Ovary (tissue), 9 donors: ENCODE results near the gene AUTS2. TPM values are rescaled to one million over a fixed set of nuclear protein-coding genes. Genes with fewer than 3 reads are reported as not detected.
A peak's percentile ranks its signal among the peaks of the same experiment; 100 is the strongest.

Experiments
- DNase-seq, 5 donors: peaks; one replicate each; pipeline ENCODE4 v3.0.0-alpha.2; 2019 to 2020
- H3K27ac ChIP-seq, 2 donors: fragments of 200-600 bp; one replicate each; pipeline versions ENCODE4 v1.5.1 to v1.8.0; 2019 to 2022
- H3K27me3 ChIP-seq: fragments of 200-600 bp; one replicate; pipeline ENCODE4 v1.8.0; 2022
- H3K36me3 ChIP-seq: fragments of 200-600 bp; sonication (generic); one replicate; pipeline ENCODE4 v1.5.1; 2019
- H3K4me1 ChIP-seq: one replicate; pipeline ENCODE4 v1.8.1; 2013; ENCODE audit warnings: mild to moderate bottlenecking, moderate library complexity; ENCODE audit not compliant: insufficient read depth
- H3K4me3 ChIP-seq: fragments of 200-600 bp; sonication (generic); one replicate; pipeline ENCODE4 v1.5.1; 2017
- H3K9me3 ChIP-seq, 2 donors: fragments of 200-600 bp in 1 of 2; sonication (generic) in 1 of 2; one replicate each; pipeline versions ENCODE4 v1.5.1 to v1.8.1; 2013 to 2019; ENCODE audit warnings: mild to moderate bottlenecking in 1 of 2, moderate library complexity in 1 of 2
- EP300 ChIP-seq: sonication (generic); formaldehyde crosslinking; IDR thresholded peaks from one replicate; pipeline ENCODE4 v1.6.1; 2017; ENCODE audit warnings: antibody characterized with exemption
- POLR2A ChIP-seq: fragments of 450-650 bp; IDR thresholded peaks from one replicate; pipeline ENCODE4 v1.6.1; 2017; ENCODE audit warnings: antibody characterized with exemption, mild to moderate bottlenecking, moderate library complexity
- WGBS, 3 donors: extraction: QIAGEN DNeasy Blood & Tissue Kit in 1 of 3; methylation state at CpG; one replicate each; pipeline versions ENCODE4 v1.1.5 to v1.1.7; 2013 to 2017; 5-methylcytosine and 5-hydroxymethylcytosine counted together
- intact Hi-C, 4 donors: fragments of 100-400 bp; cut with DNase I; formaldehyde crosslinking; loops; one replicate each; pipeline versions ENCODE4 v1.11.0 to v1.15.1; 2022 to 2023
- polyA plus RNA-seq, 2 donors: library from polyadenylated mRNA; stranded (reverse); fragments of 200-250 nt in 1 of 2; fragments of 350-450 nt in 1 of 2; fragmentation: Illumina TruSeq in 1 of 2; extraction: RNeasy Lipid Tissue Mini Kit (QIAGEN cat#74804) in 1 of 2; gene quantifications; one replicate each; pipeline ENCODE4 v1.2.3, GENCODE V29; 2013 to 2014
- total RNA-seq, 7 donors: library from RNA; depleted of rRNA in 2 of 7; stranded (reverse); fragments of >200 nt in 2 of 7; fragmentation: NEBNext Ultra II Directional in 3 of 7; extraction: Animal tissue kit (Norgen Biotek cat#: 25700) in 3 of 7; gene quantifications; one replicate each; pipeline versions ENCODE4 v1.1.0 to v1.2.4, GENCODE V29; 2016 to 2023
- TF ChIP-seq, protein P1 (sequence below), 3 donors: fragments of 450-650 bp in 2 of 3; fragments of 200-600 bp in 1 of 3; IDR thresholded peaks; one replicate each; pipeline versions ENCODE4 v1.5.1 to v1.8.0; 2016 to 2022; ENCODE audit warnings: antibody characterized with exemption in 3 of 3, mild to moderate bottlenecking in 1 of 3
- donor health status: DM: no; HTN: no; CAD: no; lungs with moderate emphysema.
- donor health status: DM: no; HTN: no; CAD: no.
- donor health status: Bipolar disorder and iron deficiency.
- donor health status: DM: yes; HTN: yes; CAD: no.
- donor health status: DM: no; HTN: no; CAD: no.
- donor health status: DM: yes; HTN: yes; CAD: no.

Gene AUTS2
- total and polyA plus RNA-seq, 9 donors = 18.3 to 60.9 (median 44.9) TPM

DNA sequence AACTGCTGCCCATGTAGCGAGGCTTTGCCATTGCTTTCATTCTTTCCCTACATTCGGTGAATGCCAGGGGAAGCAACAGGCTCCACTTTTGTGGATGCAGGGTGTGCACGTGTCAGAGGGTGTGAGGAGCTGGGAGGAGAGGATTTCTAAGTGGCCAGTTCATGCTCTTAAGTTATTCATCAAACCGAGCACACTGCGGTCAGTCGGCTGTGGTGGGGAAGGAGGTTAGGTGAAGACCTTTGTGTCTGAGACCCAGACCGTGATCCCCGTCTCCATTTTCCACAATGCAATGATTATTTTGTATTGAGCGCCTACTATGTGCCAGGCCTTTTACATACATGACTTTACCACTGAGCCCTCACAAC is 1095.0 kb downstream of the AUTS2 start:
- no peaks in the 10 kb centered on the region for H3K9me3 ChIP-seq
- H3K27me3 ChIP-seq = no peaks in the 10 kb centered on the region
- intact Hi-C loops = loop anchor here in 2 of 4 donors (10.0 kb wide), 2 partner anchors 649 to 1099 kb away; partner anchors contain the start of gene AUTS2 (in 1 of the 2)
- TF ChIP-seq EP300 (no peak), POLR2A (no peak)
- TF ChIP-seq, protein P1, sequence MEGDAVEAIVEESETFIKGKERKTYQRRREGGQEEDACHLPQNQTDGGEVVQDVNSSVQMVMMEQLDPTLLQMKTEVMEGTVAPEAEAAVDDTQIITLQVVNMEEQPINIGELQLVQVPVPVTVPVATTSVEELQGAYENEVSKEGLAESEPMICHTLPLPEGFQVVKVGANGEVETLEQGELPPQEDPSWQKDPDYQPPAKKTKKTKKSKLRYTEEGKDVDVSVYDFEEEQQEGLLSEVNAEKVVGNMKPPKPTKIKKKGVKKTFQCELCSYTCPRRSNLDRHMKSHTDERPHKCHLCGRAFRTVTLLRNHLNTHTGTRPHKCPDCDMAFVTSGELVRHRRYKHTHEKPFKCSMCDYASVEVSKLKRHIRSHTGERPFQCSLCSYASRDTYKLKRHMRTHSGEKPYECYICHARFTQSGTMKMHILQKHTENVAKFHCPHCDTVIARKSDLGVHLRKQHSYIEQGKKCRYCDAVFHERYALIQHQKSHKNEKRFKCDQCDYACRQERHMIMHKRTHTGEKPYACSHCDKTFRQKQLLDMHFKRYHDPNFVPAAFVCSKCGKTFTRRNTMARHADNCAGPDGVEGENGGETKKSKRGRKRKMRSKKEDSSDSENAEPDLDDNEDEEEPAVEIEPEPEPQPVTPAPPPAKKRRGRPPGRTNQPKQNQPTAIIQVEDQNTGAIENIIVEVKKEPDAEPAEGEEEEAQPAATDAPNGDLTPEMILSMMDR (IDR thresholded peaks at IDR 0.05) = no peak
- H3K36me3 ChIP-seq = no peaks in the 10 kb centered on the region
- peak overlapping the region; percentile 58 for H3K4me3 ChIP-seq
- peak overlapping the region in 1 of 2 donors; percentile 88 for H3K27ac ChIP-seq
- DNase-seq = peak; percentile 39 to 53 (median 45)
- 13 to 29% (median 14%) methylated on average over 9 of the region's 9 CpGs for WGBS, 3 donors
- H3K4me1 ChIP-seq = peaks cover 3% of the 10 kb centered on the region

DNA sequence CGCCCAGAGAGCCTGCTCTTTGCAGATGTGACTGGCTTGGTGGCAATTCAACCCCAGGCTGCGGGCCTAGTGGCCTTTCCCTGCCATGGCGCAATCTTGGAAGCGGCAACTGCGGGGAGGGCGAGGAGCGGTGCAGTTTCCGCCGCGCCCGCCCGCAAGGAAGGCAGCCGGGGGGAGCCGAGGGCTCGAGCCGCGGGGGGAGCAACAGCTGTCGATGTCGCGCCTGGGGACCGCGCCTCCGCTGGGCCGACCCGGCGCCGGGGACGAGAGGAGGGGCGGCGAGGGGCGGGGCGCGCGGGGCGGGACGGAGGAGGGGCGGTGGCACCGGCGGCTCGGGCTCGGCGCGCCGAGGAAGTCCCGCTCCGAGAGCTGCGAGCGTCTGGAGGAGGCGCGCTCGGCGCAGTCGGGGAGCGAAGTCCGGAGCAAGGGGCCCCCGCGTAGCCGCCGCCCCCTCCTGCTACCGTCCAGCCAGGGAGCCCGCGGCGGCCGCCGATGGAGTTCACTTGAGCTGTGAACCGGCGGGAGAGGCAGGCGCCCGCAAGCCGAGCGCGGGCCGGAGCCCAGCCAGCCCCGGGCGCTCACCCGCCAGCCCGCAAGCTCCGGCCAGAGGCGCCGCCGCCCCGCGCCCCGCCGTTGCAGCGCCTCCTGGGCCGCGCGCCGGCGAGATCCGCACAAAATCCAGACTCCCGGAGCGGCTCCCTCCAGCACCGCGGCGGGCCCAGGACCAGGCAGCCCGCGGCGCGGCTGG is 1095.6 kb downstream of the AUTS2 start:
- no peaks in the 10 kb centered on the region for H3K27me3 ChIP-seq
- peaks cover 3% of the 10 kb centered on the region for H3K4me1 ChIP-seq
- TF ChIP-seq, protein P1 (IDR thresholded peaks at IDR 0.05) = peak in 1 of 3 donors; percentile 39
- TF ChIP-seq EP300 = no peak
- intact Hi-C loops = loop anchor here in 2 of 4 donors (10.0 kb wide), 2 partner anchors 649 to 1099 kb away; partner anchors contain the start of gene AUTS2 (in 1 of the 2)
- H3K4me3 ChIP-seq = peak overlapping the region; percentile 58
- peak overlapping the region; percentile 73 to 88 for H3K27ac ChIP-seq
- DNase-seq = peak; percentile 67 to 78 (median 76)
- no peaks in the 10 kb centered on the region for H3K36me3 ChIP-seq
- no peaks in the 10 kb centered on the region for H3K9me3 ChIP-seq
- 1% methylated on average over 26 to 98 of the region's 101 CpGs for WGBS, 3 donors

DNA sequence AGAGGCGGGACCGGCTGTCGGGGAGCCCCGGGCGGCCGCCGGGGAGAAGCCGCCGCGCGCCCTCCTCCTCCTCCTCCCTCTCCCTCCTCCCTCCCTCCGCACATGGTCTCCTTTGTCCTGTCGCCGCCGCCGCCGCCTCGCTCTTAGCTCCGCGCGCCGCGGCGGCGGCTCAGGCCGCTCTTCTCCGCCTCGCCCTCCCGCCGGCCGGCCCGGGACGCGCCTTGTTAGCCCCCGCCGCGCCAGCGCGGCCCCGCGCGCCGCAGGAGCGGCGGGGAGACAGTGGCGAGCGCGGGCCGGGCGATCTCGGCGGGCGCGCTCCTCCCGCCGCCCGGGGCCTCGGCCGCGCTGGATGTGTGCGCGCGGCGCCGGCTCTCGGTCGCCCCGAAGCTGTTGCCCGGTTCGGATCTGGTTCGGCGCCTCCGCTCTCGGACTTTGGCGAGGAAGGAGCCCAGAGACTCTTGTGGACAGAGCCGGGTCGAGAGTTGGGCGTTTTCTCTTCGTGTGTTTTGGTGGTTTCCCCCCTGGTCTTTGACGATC is 1096.2 kb downstream of the AUTS2 start:
- TF ChIP-seq POLR2A (no peak), EP300 (no peak)
- TF ChIP-seq, protein P1 (IDR thresholded peaks at IDR 0.05) = no peak
- Histone ChIP-seq H3K4me3 (peak overlapping the region; percentile 58), H3K27me3 (no peaks in the 10 kb centered on the region), H3K4me1 (peaks cover 3% of the 10 kb centered on the region), H3K36me3 (no peaks in the 10 kb centered on the region), H3K27ac (peak overlapping the region; percentile 73 to 88), H3K9me3 (no peaks in the 10 kb centered on the region)
- intact Hi-C loops = loop anchor here in 2 of 4 donors (10.0 kb wide), 2 partner anchors 650 to 1100 kb away; partner anchors contain the start of gene AUTS2 (in 1 of the 2)
- peak; percentile 33 to 68 (median 60) for DNase-seq
- WGBS, 3 donors = 0 to 1% (median 1%) methylated on average over 40 to 80 of the region's 80 CpGs

DNA sequence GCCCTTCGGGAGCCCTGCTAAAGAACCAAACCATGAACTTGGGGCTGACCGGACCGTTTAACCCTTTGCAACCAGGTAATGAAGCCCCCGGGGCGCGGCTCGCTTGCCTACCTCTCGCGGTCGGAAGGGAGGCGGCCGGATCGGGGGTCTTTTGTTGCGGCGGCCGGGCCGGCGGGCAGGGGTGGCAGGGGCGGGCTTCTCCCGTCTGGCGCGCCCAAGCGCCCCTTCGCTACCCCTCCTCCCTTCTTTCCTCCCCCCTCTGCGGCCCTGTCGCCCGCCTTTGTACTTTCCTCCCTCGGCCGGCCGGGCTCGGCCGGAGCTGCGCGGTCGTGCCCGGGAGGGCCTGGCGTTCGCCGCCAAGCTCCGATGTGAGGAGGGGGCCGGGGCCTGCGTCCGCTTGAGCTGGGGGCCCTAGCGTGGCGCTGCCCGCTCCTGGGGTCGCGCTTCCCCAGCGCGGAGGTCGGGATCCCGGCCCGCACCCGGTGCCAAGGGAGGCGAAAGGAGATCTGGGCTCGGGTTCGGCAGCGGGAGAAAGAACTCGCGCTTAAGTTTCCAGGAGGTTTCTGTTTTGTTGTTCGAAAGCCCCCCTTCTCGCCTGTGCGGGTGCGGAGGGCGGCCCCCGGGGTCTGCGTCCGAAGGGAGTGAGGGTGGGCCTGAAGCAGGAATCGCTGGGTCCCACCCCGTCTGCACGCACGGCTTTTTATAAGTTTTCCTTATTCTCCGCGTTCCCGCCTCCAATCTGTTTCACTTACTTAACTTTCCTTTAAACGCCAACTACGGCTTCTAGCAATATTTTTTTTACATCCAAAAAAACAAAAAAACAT is 1096.9 kb downstream of the AUTS2 start:
- peaks cover 3% of the 10 kb centered on the region for H3K4me1 ChIP-seq
- peak overlapping the region; percentile 73 to 88 for H3K27ac ChIP-seq
- H3K27me3 ChIP-seq = no peaks in the 10 kb centered on the region
- 0 to 1% (median 0%) methylated on average over 73 to 77 of the region's 77 CpGs for WGBS, 3 donors
- no peak for TF ChIP-seq POLR2A
- TF ChIP-seq EP300 = no peak
- TF ChIP-seq, protein P1 (IDR thresholded peaks at IDR 0.05) = no peak
- no peaks in the 10 kb centered on the region for H3K36me3 ChIP-seq
- peak overlapping the region; percentile 58 for H3K4me3 ChIP-seq
- DNase-seq = peak; percentile 33 to 64 (median 58)
- intact Hi-C loops = loop anchor here in 2 of 4 donors (10.0 kb wide), 2 partner anchors 650 to 1100 kb away; partner anchors contain the start of gene AUTS2 (in 1 of the 2)
- H3K9me3 ChIP-seq = no peaks in the 10 kb centered on the region
